Measurements from ENCODE around the gene MAPK4.
"Not testable (repeated sequence)": the region's sequence is repeated elsewhere in the genome, so short reads cannot be mapped to it uniquely, and the experiment has no call there.

MAPK4 gene

GRCh38 chr18:50559752-50560680 is at the start of gene MAPK4:
Gene MAPK4, plus strand, starts transcription at chr18:50560087. Its CDS starts 103,872 bp downstream, at chr18:50663959.
- peak within 1 kb of the TSS; percentile 43 for H3K4me3 Mint-ChIP-seq
- no peak within 1 kb of the TSS for H3K27ac Mint-ChIP-seq
- peaks cover 65% of the 10 kb centered on the region for H3K27me3 Mint-ChIP-seq
- no peaks in the 10 kb centered on the region for H3K36me3 Mint-ChIP-seq (ENCODE audit: low read depth)
- ATAC-seq (peak; percentile 68), DNase-seq (peak; percentile 9)
- no peaks in the 10 kb centered on the region for H3K4me1 Mint-ChIP-seq
- peaks cover 11% of the 10 kb centered on the region for H3K9me3 Mint-ChIP-seq

- not testable (repeated sequence) for H3K27me3 Mint-ChIP-seq; H3K36me3 Mint-ChIP-seq (ENCODE audit: low read depth); H3K4me1 Mint-ChIP-seq; ATAC-seq; H3K9me3 Mint-ChIP-seq; H3K4me3 Mint-ChIP-seq; DNase-seq; H3K27ac Mint-ChIP-seq
Measured at GRCh38 chr18:50517277-50517676, 42.6 kb upstream of the MAPK4 start.

GRCh38 chr18:50518787-50519546 is 40.9 kb upstream of the MAPK4 start:
- Mint-ChIP-seq H3K9me3 (no peaks in the 10 kb centered on the region), H3K4me1 (no peaks in the 10 kb centered on the region), H3K36me3 (ENCODE audit: low read depth) (no peaks in the 10 kb centered on the region), H3K27ac (no peak overlapping the region), H3K27me3 (peaks cover 3% of the 10 kb centered on the region), H3K4me3 (no peak overlapping the region)
- ATAC-seq (no peak), DNase-seq (no peak)

- H3K27ac Mint-ChIP-seq = no peak overlapping the region
- H3K4me1 Mint-ChIP-seq = no peaks in the 10 kb centered on the region
- ATAC-seq (no peak), DNase-seq (no peak)
- H3K27me3 Mint-ChIP-seq = peaks cover 6% of the 10 kb centered on the region
- no peak overlapping the region for H3K4me3 Mint-ChIP-seq
- no peaks in the 10 kb centered on the region for H3K9me3 Mint-ChIP-seq
- no peaks in the 10 kb centered on the region for H3K36me3 Mint-ChIP-seq (ENCODE audit: low read depth)
Measured at GRCh38 chr18:50523165-50523564, 36.7 kb upstream of the MAPK4 start.

- peaks cover 6% of the 10 kb centered on the region for H3K9me3 Mint-ChIP-seq
- H3K4me3 Mint-ChIP-seq = no peak overlapping the region
- ATAC-seq (no peak), DNase-seq (no peak)
- peaks cover 1% of the 10 kb centered on the region for H3K36me3 Mint-ChIP-seq (ENCODE audit: low read depth)
- no peak overlapping the region for H3K27ac Mint-ChIP-seq
- H3K4me1 Mint-ChIP-seq = no peaks in the 10 kb centered on the region
- H3K27me3 Mint-ChIP-seq = peaks cover 6% of the 10 kb centered on the region
Measured at GRCh38 chr18:50527636-50528307, 32.1 kb upstream of the MAPK4 start.

- Mint-ChIP-seq H3K27me3 (peaks cover 2% of the 10 kb centered on the region), H3K4me1 (no peaks in the 10 kb centered on the region)
- ATAC-seq = no peak
Measured at GRCh38 chr18:50528806-50529205, 31.1 kb upstream of the MAPK4 start.

GRCh38 chr18:50533822-50534221 is 26.1 kb upstream of the MAPK4 start:
- H3K9me3 Mint-ChIP-seq = peaks cover 25% of the 10 kb centered on the region
- H3K4me3 Mint-ChIP-seq; H3K27ac Mint-ChIP-seq; ATAC-seq; H3K36me3 Mint-ChIP-seq (ENCODE audit: low read depth); DNase-seq; H3K27me3 Mint-ChIP-seq; H3K4me1 Mint-ChIP-seq: not testable (repeated sequence)

More at GRCh38 chr18:50528806-50529205, 31.1 kb upstream of the MAPK4 start:
- Mint-ChIP-seq H3K4me3 (no peak overlapping the region), H3K9me3 (peaks cover 14% of the 10 kb centered on the region), H3K36me3 (ENCODE audit: low read depth) (peaks cover 6% of the 10 kb centered on the region), H3K27ac (no peak overlapping the region)
- no peak for DNase-seq

GRCh38 chr18:50544476-50544875 is 15.4 kb upstream of the MAPK4 start:
- not testable (repeated sequence) for H3K9me3 Mint-ChIP-seq; H3K4me3 Mint-ChIP-seq; H3K36me3 Mint-ChIP-seq (ENCODE audit: low read depth); DNase-seq; ATAC-seq; H3K27ac Mint-ChIP-seq; H3K27me3 Mint-ChIP-seq; H3K4me1 Mint-ChIP-seq

GRCh38 chr18:50545936-50546335 is 14.0 kb upstream of the MAPK4 start:
- Mint-ChIP-seq H3K9me3 (no peaks in the 10 kb centered on the region), H3K4me1 (no peaks in the 10 kb centered on the region)

GRCh38 chr18:50548160-50548559 is 11.7 kb upstream of the MAPK4 start:
- Mint-ChIP-seq H3K4me1 (no peaks in the 10 kb centered on the region), H3K9me3 (no peaks in the 10 kb centered on the region), H3K4me3 (no peak overlapping the region), H3K36me3 (ENCODE audit: low read depth) (no peaks in the 10 kb centered on the region), H3K27ac (no peak overlapping the region), H3K27me3 (peaks cover 7% of the 10 kb centered on the region)
- ATAC-seq (no peak), DNase-seq (no peak)

More at GRCh38 chr18:50545936-50546335, 14.0 kb upstream of the MAPK4 start:
- no peak for ATAC-seq
- no peak for DNase-seq
- H3K27ac Mint-ChIP-seq = no peak overlapping the region
- H3K27me3 Mint-ChIP-seq = peaks cover 7% of the 10 kb centered on the region
- no peak overlapping the region for H3K4me3 Mint-ChIP-seq
- no peaks in the 10 kb centered on the region for H3K36me3 Mint-ChIP-seq (ENCODE audit: low read depth)

GRCh38 chr18:50551651-50552050 is 8.2 kb upstream of the MAPK4 start:
- not testable (repeated sequence) for H3K36me3 Mint-ChIP-seq (ENCODE audit: low read depth); H3K4me1 Mint-ChIP-seq; H3K27ac Mint-ChIP-seq; H3K4me3 Mint-ChIP-seq; ATAC-seq; DNase-seq
- peaks cover 18% of the 10 kb centered on the region for H3K27me3 Mint-ChIP-seq
- H3K9me3 Mint-ChIP-seq = peaks cover 13% of the 10 kb centered on the region

- Mint-ChIP-seq H3K4me3 (no peak overlapping the region), H3K4me1 (no peaks in the 10 kb centered on the region), H3K36me3 (ENCODE audit: low read depth) (no peaks in the 10 kb centered on the region), H3K27me3 (peaks cover 58% of the 10 kb centered on the region), H3K9me3 (peaks cover 13% of the 10 kb centered on the region), H3K27ac (no peak overlapping the region)
- ATAC-seq = no peak
- DNase-seq = no peak
Measured at GRCh38 chr18:50558157-50558556, 1.7 kb upstream of the MAPK4 start.

- Mint-ChIP-seq H3K9me3 (peaks cover 13% of the 10 kb centered on the region), H3K36me3 (ENCODE audit: low read depth) (no peaks in the 10 kb centered on the region), H3K27me3 (peaks cover 65% of the 10 kb centered on the region), H3K4me3 (peak overlapping the region; percentile 1), H3K27ac (no peak overlapping the region), H3K4me1 (no peaks in the 10 kb centered on the region)
- ATAC-seq (no peak), DNase-seq (no peak)
Measured at GRCh38 chr18:50558948-50559751, 737 bp upstream of the MAPK4 start.
